ENCODE data around the gene VIPAS39.

DNA sequence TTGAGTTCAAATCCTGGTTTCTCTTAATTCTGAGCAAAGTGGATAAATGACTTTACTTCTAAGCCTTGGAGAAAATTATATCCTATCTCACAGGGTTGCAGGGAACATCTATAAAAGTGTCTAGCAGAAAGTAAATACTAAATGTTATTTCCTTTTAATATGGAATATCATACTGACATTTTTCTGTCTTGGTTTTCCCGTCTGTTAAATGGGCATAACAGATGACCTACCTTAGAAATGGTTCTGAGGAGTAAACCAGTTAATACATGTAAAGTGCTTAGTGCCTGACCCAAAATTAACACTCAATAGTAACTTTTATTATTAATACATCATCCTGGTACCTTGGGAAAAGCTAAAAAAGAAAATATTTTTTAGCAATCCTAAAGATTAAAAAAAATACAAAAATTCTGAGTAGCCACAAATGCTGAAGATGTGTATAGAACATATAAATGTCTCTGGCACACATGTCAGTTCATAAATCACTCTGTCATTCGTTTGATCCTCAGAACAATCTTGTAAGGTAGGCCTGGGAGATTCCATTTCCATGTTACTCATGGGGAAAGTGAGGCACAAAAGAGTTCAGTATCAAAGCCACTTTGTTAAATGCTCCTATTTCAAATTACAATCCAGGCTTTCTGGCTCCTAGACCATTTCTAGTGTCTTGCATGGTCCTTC, 1.3 kb downstream of the VIPAS39 start:
- no peak for TF ChIP-seq EZH2 (IDR thresholded peaks at IDR 0.05; ENCODE audit: borderline replicate concordance, low read depth, low read length, poor library complexity, severe bottlenecking)
- no peak for TF ChIP-seq CTCF (conservative IDR thresholded peaks at IDR 0.05; ENCODE audit: low read depth, low read length)

Data from A673 (cell line).